ENCODE measurements around the gene AASDHPPT.

The AASDHPPT gene

GRCh38 chr11:106101370-106101769 lies 23.9 kb downstream of the AASDHPPT start:
- no peaks in the 10 kb centered on the region for H3K4me1 ChIP-seq (ENCODE audit: control insufficient read depth, low read depth, low read length)

GRCh38 chr11:106101819-106102218 lies 24.4 kb downstream of the AASDHPPT start:
- H3K18ac ChIP-seq (ENCODE audit: low read length): no peak overlapping the region
- WGBS (ENCODE audit: extremely low coverage, insufficient coverage, low lambda C conversion rate): no CpG with 5 or more reads among the region's 1 CpG
- no peak overlapping the region for H2BK5ac ChIP-seq (ENCODE audit: low read length)

More at GRCh38 chr11:106101370-106101769, 23.9 kb downstream of the AASDHPPT start:
- Histone ChIP-seq H3K36me3 (ENCODE audit: control insufficient read depth, insufficient read depth, low read length) (no peaks in the 10 kb centered on the region), H3K9ac (ENCODE audit: low read length) (no peak overlapping the region), H3K23ac (ENCODE audit: low read length) (no peak overlapping the region), H3K56ac (ENCODE audit: low read length) (no peak overlapping the region), H3K79me1 (ENCODE audit: low read length) (no peaks in the 10 kb centered on the region), H4K8ac (ENCODE audit: low read depth, low read length) (no peak overlapping the region), H3K4ac (ENCODE audit: low read depth, low read length) (no peak overlapping the region), H3K18ac (ENCODE audit: low read length) (no peak overlapping the region), H2BK15ac (replicated peaks; ENCODE audit: low read depth) (no peak overlapping the region), H3K4me2 (ENCODE audit: low read length) (no peak overlapping the region), H4K5ac (ENCODE audit: low read length) (no peak overlapping the region), H3K27me3 (ENCODE audit: insufficient read depth, low read length, poor library complexity) (no peaks in the 10 kb centered on the region), H3K4me3 (ENCODE audit: low read length) (no peak overlapping the region), H3K79me2 (ENCODE audit: control insufficient read depth, insufficient read depth, low read length) (no peaks in the 10 kb centered on the region), H3K27ac (ENCODE audit: low read depth, low read length) (no peak overlapping the region), H2BK120ac (ENCODE audit: low read depth, low read length) (no peak overlapping the region), H2AK5ac (ENCODE audit: low read length) (no peak overlapping the region), H2BK5ac (ENCODE audit: low read length) (no peak overlapping the region)
- no peak for DNase-seq
- WGBS (ENCODE audit: extremely low coverage, insufficient coverage, low lambda C conversion rate): no CpG with 5 or more reads among the region's 3 CpGs

GRCh38 chr11:106105986-106106385 lies 28.5 kb downstream of the AASDHPPT start:
- WGBS (ENCODE audit: extremely low coverage, insufficient coverage, low lambda C conversion rate): no CpG with 5 or more reads among the region's 6 CpGs
- no peak for DNase-seq
- no peak overlapping the region for H4K5ac ChIP-seq (ENCODE audit: low read length)
- H4K8ac ChIP-seq (ENCODE audit: low read depth, low read length): no peak overlapping the region
- H3K27ac ChIP-seq (ENCODE audit: low read depth, low read length): no peak overlapping the region
- H3K4me2 ChIP-seq (ENCODE audit: low read length): no peak overlapping the region
- no peak overlapping the region for H3K4ac ChIP-seq (ENCODE audit: low read depth, low read length)
- H3K18ac ChIP-seq (ENCODE audit: low read length): no peak overlapping the region
- no peak overlapping the region for H3K56ac ChIP-seq (ENCODE audit: low read length)
- no peak overlapping the region for H2BK15ac ChIP-seq (replicated peaks; ENCODE audit: low read depth)
- no peak overlapping the region for H2BK120ac ChIP-seq (ENCODE audit: low read depth, low read length)
- H3K36me3 ChIP-seq (ENCODE audit: control insufficient read depth, insufficient read depth, low read length): no peaks in the 10 kb centered on the region
- no peak overlapping the region for H3K23ac ChIP-seq (ENCODE audit: low read length)
- H2AK5ac ChIP-seq (ENCODE audit: low read length): no peak overlapping the region
- no peak overlapping the region for H2BK5ac ChIP-seq (ENCODE audit: low read length)
- H3K27me3 ChIP-seq (ENCODE audit: insufficient read depth, low read length, poor library complexity): no peaks in the 10 kb centered on the region
- H3K4me3 ChIP-seq (ENCODE audit: low read length): no peak overlapping the region
- H3K79me1 ChIP-seq (ENCODE audit: low read length): no peaks in the 10 kb centered on the region
- no peaks in the 10 kb centered on the region for H3K79me2 ChIP-seq (ENCODE audit: control insufficient read depth, insufficient read depth, low read length)
- H3K4me1 ChIP-seq (ENCODE audit: control insufficient read depth, low read depth, low read length): no peaks in the 10 kb centered on the region
- H3K9ac ChIP-seq (ENCODE audit: low read length): no peak overlapping the region

More at GRCh38 chr11:106101819-106102218, 24.4 kb downstream of the AASDHPPT start:
- Histone ChIP-seq H3K4me2 (ENCODE audit: low read length) (no peak overlapping the region), H3K4ac (ENCODE audit: low read depth, low read length) (no peak overlapping the region), H3K27ac (ENCODE audit: low read depth, low read length) (no peak overlapping the region), H3K36me3 (ENCODE audit: control insufficient read depth, insufficient read depth, low read length) (no peaks in the 10 kb centered on the region), H3K9ac (ENCODE audit: low read length) (no peak overlapping the region), H3K27me3 (ENCODE audit: insufficient read depth, low read length, poor library complexity) (no peaks in the 10 kb centered on the region), H2BK120ac (ENCODE audit: low read depth, low read length) (no peak overlapping the region), H3K4me1 (ENCODE audit: control insufficient read depth, low read depth, low read length) (no peaks in the 10 kb centered on the region), H2AK5ac (ENCODE audit: low read length) (no peak overlapping the region), H3K79me1 (ENCODE audit: low read length) (no peaks in the 10 kb centered on the region), H4K8ac (ENCODE audit: low read depth, low read length) (no peak overlapping the region), H4K5ac (ENCODE audit: low read length) (no peak overlapping the region), H3K79me2 (ENCODE audit: control insufficient read depth, insufficient read depth, low read length) (no peaks in the 10 kb centered on the region), H3K4me3 (ENCODE audit: low read length) (no peak overlapping the region), H3K23ac (ENCODE audit: low read length) (no peak overlapping the region), H3K56ac (ENCODE audit: low read length) (no peak overlapping the region), H2BK15ac (replicated peaks; ENCODE audit: low read depth) (no peak overlapping the region)
- no peak for DNase-seq

- no peak overlapping the region for H3K27ac ChIP-seq (ENCODE audit: low read depth, low read length)
- H3K4me3 ChIP-seq (ENCODE audit: low read length): no peak overlapping the region
- no peaks in the 10 kb centered on the region for H3K36me3 ChIP-seq (ENCODE audit: control insufficient read depth, insufficient read depth, low read length)
- H3K23ac ChIP-seq (ENCODE audit: low read length): no peak overlapping the region
- H2BK120ac ChIP-seq (ENCODE audit: low read depth, low read length): no peak overlapping the region
- H4K5ac ChIP-seq (ENCODE audit: low read length): no peak overlapping the region
- no peak overlapping the region for H3K4ac ChIP-seq (ENCODE audit: low read depth, low read length)
- no peak overlapping the region for H3K4me2 ChIP-seq (ENCODE audit: low read length)
- H3K79me2 ChIP-seq (ENCODE audit: control insufficient read depth, insufficient read depth, low read length): no peaks in the 10 kb centered on the region
- no peaks in the 10 kb centered on the region for H3K4me1 ChIP-seq (ENCODE audit: control insufficient read depth, low read depth, low read length)
- H3K18ac ChIP-seq (ENCODE audit: low read length): no peak overlapping the region
- H4K8ac ChIP-seq (ENCODE audit: low read depth, low read length): no peak overlapping the region
- H2BK15ac ChIP-seq (replicated peaks; ENCODE audit: low read depth): no peak overlapping the region
- no peak overlapping the region for H3K56ac ChIP-seq (ENCODE audit: low read length)
- H2AK5ac ChIP-seq (ENCODE audit: low read length): no peak overlapping the region
- no peak overlapping the region for H2BK5ac ChIP-seq (ENCODE audit: low read length)
- H3K79me1 ChIP-seq (ENCODE audit: low read length): no peaks in the 10 kb centered on the region
- no CpG with 5 or more reads among the region's 6 CpGs for WGBS (ENCODE audit: extremely low coverage, insufficient coverage, low lambda C conversion rate)
- H3K9ac ChIP-seq (ENCODE audit: low read length): no peak overlapping the region
- no peaks in the 10 kb centered on the region for H3K27me3 ChIP-seq (ENCODE audit: insufficient read depth, low read length, poor library complexity)
- DNase-seq: no peak
Observed at GRCh38 chr11:106121570-106122320, 44.3 kb downstream of the AASDHPPT start.

- no peak overlapping the region for H4K8ac ChIP-seq (ENCODE audit: low read depth, low read length)
- H3K9ac ChIP-seq (ENCODE audit: low read length): no peak overlapping the region
- H3K4me1 ChIP-seq (ENCODE audit: control insufficient read depth, low read depth, low read length): no peaks in the 10 kb centered on the region
- H3K79me1 ChIP-seq (ENCODE audit: low read length): no peaks in the 10 kb centered on the region
- no peaks in the 10 kb centered on the region for H3K79me2 ChIP-seq (ENCODE audit: control insufficient read depth, insufficient read depth, low read length)
- H3K18ac ChIP-seq (ENCODE audit: low read length): no peak overlapping the region
- H3K4ac ChIP-seq (ENCODE audit: low read depth, low read length): no peak overlapping the region
- no peak overlapping the region for H2BK120ac ChIP-seq (ENCODE audit: low read depth, low read length)
- no peaks in the 10 kb centered on the region for H3K36me3 ChIP-seq (ENCODE audit: control insufficient read depth, insufficient read depth, low read length)
- no peak overlapping the region for H3K4me3 ChIP-seq (ENCODE audit: low read length)
- no peak overlapping the region for H2BK15ac ChIP-seq (replicated peaks; ENCODE audit: low read depth)
- no peak overlapping the region for H2AK5ac ChIP-seq (ENCODE audit: low read length)
- DNase-seq: no peak
- no peak overlapping the region for H3K4me2 ChIP-seq (ENCODE audit: low read length)
- no peak overlapping the region for H4K5ac ChIP-seq (ENCODE audit: low read length)
- no peak overlapping the region for H2BK5ac ChIP-seq (ENCODE audit: low read length)
- WGBS (ENCODE audit: extremely low coverage, insufficient coverage, low lambda C conversion rate): no CpG with 5 or more reads among the region's 3 CpGs
- no peak overlapping the region for H3K56ac ChIP-seq (ENCODE audit: low read length)
- no peak overlapping the region for H3K23ac ChIP-seq (ENCODE audit: low read length)
- no peak overlapping the region for H3K27ac ChIP-seq (ENCODE audit: low read depth, low read length)
- H3K27me3 ChIP-seq (ENCODE audit: insufficient read depth, low read length, poor library complexity): no peaks in the 10 kb centered on the region
Observed at GRCh38 chr11:106127604-106128003, 50.1 kb downstream of the AASDHPPT start.

GRCh38 chr11:106128740-106129139 lies 51.3 kb downstream of the AASDHPPT start:
- no peak overlapping the region for H3K4me3 ChIP-seq (ENCODE audit: low read length)
- no peak overlapping the region for H3K23ac ChIP-seq (ENCODE audit: low read length)
- no peak overlapping the region for H3K4ac ChIP-seq (ENCODE audit: low read depth, low read length)
- H3K27ac ChIP-seq (ENCODE audit: low read depth, low read length): no peak overlapping the region
- H3K4me2 ChIP-seq (ENCODE audit: low read length): no peak overlapping the region
- no peak overlapping the region for H2AK5ac ChIP-seq (ENCODE audit: low read length)
- no peak overlapping the region for H4K8ac ChIP-seq (ENCODE audit: low read depth, low read length)
- no peak overlapping the region for H2BK15ac ChIP-seq (replicated peaks; ENCODE audit: low read depth)
- H3K36me3 ChIP-seq (ENCODE audit: control insufficient read depth, insufficient read depth, low read length): no peaks in the 10 kb centered on the region
- no peaks in the 10 kb centered on the region for H3K4me1 ChIP-seq (ENCODE audit: control insufficient read depth, low read depth, low read length)
- H2BK5ac ChIP-seq (ENCODE audit: low read length): no peak overlapping the region
- H3K9ac ChIP-seq (ENCODE audit: low read length): no peak overlapping the region
- no CpG with 5 or more reads among the region's 2 CpGs for WGBS (ENCODE audit: extremely low coverage, insufficient coverage, low lambda C conversion rate)
- no peak overlapping the region for H4K5ac ChIP-seq (ENCODE audit: low read length)
- H3K79me2 ChIP-seq (ENCODE audit: control insufficient read depth, insufficient read depth, low read length): no peaks in the 10 kb centered on the region
- H3K18ac ChIP-seq (ENCODE audit: low read length): no peak overlapping the region
- no peak overlapping the region for H2BK120ac ChIP-seq (ENCODE audit: low read depth, low read length)
- H3K27me3 ChIP-seq (ENCODE audit: insufficient read depth, low read length, poor library complexity): no peaks in the 10 kb centered on the region
- no peaks in the 10 kb centered on the region for H3K79me1 ChIP-seq (ENCODE audit: low read length)
- no peak overlapping the region for H3K56ac ChIP-seq (ENCODE audit: low read length)
- DNase-seq: no peak
